GM20431 (cell line): ENCODE results near the gene GABBR2.

ENCODE experiments used
- in situ Hi-C: fragments of 300-500 bp; cut with MseI, MboI; formaldehyde crosslinking; loops from one replicate; pipeline ENCODE4 v1.15.0; 2020; ENCODE audit warnings: low sequenced_read_pairs; ENCODE audit not compliant: unreplicated experiment

GABBR2 gene

GRCh38 chr9:98396656-98397055, 312.1 kb downstream of the GABBR2 start:
- in situ Hi-C loops = no loop called here

DNA sequence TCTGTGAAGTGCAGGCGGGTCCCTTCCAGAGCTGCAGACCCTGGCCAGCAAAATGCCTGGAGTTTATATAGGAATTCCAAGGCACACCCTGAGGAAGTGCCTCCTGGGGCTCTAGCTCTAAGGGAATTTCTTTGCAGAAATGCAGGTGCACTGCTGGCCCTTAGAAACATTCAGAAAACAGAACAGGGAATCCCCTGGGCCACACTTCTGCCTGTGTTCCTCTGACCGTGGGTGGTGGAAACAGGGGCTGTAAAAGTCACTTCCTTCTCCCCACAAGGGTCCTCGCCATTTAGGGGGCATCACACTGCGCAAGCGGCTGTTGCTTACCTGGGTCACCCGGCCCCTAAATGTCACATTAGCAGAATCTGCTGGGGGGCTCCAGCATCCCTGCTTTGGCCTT, 312.5 kb downstream of the GABBR2 start:
- in situ Hi-C loops = no loop called here

DNA sequence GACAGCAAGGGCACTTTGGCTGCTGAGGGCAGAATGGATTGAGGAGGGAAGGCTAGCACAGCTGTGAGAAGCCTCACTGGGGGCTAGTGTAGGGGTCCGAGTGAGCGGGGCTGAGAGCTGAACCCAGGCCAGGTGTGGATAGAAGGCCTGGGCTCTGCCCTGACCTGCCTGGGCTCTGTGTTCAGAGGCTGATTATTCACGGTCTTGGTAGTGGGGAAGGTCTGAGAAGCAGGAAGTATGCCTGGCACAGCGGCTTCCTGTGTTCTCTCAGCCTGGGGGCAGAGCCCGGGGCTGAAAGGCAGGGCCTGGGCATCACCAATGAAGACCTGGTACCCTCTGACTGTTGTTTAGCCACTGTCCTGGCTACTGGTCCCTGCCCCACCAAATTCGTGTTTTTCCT, 316.9 kb downstream of the GABBR2 start:
- in situ Hi-C loops = no loop called here

- in situ Hi-C loops = no loop called here
Measured at GRCh38 chr9:98391406-98391805, 317.3 kb downstream of the GABBR2 start.

DNA sequence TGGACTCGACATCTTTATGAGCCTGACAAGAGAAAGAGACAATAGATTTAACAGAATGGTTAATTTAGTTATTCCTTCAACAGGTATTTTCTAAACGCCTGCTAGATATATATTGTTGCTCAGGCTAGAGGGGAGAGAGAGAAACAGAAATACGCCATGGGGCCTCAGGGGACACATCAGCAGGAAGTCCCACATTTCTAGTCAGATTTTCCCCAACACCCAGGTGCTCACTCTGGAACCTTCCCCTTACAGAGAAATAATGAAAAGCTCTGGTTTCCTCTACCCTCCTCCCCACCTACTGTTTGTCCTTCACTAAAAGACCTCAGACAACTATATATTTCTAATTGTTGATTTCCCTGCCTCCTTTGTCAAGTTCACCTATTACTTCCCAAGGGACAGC, 323.0 kb downstream of the GABBR2 start:
- in situ Hi-C loops = no loop called here

DNA sequence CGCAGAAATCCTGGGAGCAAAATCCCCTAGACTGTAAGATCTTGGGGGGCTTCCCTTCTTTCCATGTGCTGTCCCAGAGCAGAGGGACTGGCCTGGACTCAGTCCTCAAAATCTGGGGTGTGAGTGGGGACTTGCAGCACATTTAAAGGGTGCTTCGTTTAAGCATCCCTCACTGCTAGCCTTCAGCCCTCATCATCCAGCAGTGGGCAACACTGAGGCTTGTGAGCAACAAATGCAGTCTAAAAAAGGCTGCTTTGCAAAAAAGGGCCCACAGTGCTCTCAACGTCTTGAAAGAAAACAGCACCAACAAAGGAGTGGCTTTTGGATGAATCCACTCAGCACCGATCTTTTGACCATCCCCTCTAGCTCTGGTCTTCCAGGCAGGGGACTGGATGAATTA, 325.0 kb downstream of the GABBR2 start:
- in situ Hi-C loops = no loop called here

- in situ Hi-C loops = no loop called here
Measured at GRCh38 chr9:98381311-98382103, 327.2 kb downstream of the GABBR2 start.

GRCh38 chr9:98380065-98380681, 328.6 kb downstream of the GABBR2 start:
- in situ Hi-C loops = no loop called here

DNA sequence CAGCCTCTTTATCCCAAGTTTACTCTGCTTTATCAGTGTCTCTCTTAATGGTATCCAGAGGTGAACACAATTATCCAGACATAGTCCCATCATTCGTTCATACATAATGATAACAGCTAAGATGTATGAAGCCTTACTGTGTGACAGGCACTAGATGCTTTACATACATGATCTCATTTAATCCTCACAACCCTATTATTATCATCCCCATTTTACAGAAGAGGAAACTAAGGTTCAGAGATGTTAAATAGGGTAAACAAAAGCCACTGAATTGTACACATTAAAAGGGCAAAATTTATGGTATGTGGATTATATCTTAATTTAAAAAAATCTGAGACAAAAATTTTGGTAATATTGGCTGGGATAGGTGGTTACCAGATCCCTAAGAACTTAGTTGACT, 329.2 kb downstream of the GABBR2 start:
- in situ Hi-C loops = no loop called here

DNA sequence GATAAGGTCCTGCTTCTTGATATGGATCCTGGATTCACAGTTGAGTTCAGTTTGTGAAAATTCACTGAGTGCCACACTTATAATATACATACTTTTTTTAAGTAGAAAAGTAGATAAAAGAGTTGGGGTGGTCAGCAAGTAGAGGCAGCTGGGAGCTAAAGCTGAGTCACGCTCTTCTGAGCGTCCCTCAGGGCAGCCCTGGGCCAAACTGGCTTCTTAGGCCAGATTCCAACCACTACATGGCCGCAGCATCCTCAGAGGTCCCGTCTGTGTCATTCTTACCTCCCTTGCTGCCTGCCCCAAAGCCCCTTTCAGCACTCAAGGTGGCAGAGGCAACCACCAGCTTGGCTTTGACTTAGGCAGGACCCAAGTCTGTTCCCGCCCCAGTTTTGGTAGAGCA, 329.9 kb downstream of the GABBR2 start:
- in situ Hi-C loops = no loop called here

GRCh38 chr9:98378206-98378780, 330.4 kb downstream of the GABBR2 start:
- in situ Hi-C loops = no loop called here

DNA sequence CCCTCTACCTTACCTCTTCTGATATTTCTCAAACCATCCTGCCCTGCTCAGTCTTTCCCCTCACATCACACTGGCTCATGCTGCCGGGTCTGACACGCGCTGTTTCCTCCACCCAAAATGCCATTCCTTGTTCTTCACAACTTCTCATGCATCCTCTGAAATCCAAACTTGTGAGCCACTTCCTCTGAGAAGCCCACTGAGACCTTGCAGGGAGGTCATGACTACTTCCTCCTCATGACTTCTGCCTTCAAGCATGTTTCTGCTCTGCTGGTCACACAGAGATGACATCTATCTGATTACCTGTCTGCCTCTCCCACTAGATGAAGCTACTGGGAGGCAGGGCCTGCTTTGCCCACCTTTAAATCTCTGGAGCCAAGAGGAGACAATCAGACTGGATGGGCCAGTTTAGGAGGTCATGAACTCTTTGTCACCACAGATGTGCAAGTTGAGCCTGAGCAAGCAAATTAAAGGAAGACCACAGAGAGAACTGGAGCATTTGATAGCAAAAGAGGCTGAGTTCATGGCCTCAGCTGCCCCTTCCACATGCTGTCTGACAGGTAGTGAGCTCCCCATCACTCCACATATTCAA, 333.5 kb downstream of the GABBR2 start:
- in situ Hi-C loops = no loop called here

GRCh38 chr9:98374385-98375051, 334.2 kb downstream of the GABBR2 start:
- in situ Hi-C loops = no loop called here

DNA sequence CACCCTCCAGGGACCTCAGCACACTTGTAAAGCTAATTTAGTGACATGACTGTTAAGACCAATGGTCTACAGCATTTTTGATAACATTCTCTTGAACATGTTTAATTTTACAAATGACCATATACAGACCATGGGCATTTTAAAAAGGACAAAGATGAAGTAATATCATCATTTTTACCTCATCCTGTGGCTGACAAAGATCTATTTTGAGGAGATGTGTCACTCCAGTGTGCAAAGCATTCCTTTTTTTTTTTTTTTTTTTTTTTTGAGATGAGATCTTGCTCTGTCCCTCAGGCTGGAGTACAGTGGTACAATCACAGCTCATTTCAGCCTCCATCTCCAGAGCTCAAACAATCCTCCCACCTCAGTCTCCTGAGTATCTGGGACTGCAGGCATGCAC, 335.1 kb downstream of the GABBR2 start:
- in situ Hi-C loops = no loop called here

DNA sequence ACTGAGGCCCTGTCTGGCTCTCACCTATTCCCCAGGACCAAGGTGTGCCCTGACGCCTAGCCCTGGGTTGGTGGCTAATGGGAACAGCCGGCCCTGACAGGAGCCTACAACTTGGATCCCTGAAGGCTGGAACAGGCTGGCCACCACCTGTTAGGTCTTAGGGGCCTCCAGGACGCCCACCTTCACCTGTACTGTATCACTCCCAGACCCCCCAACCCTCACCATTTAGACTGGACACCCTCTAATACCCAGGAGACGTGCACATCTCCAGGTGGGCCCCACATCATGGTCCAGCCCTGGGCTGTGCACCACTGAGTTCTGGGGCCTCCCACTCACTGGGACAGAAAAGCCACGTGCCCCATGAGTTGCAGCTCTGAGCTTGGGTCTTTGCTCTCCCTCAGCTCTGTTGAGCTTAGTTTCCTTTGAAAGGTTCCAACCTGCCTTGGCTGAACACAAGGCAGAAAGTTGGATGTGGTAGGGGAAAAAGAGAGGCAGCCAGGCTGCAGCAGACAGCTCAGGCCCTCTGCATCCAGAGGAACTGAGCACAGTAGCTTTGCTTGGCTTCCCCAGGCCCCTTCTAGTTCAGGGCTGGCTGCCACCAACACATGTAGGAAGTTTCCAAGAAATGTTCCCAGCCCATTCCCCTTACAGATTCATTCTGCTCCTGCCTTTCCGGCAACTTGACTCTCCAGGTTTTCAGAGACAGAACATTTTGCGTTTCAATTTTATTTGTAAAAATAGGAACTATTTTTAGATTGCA, 336.5 kb downstream of the GABBR2 start:
- in situ Hi-C loops = no loop called here

- in situ Hi-C loops = no loop called here
Measured at GRCh38 chr9:98370976-98371315, 337.8 kb downstream of the GABBR2 start.

DNA sequence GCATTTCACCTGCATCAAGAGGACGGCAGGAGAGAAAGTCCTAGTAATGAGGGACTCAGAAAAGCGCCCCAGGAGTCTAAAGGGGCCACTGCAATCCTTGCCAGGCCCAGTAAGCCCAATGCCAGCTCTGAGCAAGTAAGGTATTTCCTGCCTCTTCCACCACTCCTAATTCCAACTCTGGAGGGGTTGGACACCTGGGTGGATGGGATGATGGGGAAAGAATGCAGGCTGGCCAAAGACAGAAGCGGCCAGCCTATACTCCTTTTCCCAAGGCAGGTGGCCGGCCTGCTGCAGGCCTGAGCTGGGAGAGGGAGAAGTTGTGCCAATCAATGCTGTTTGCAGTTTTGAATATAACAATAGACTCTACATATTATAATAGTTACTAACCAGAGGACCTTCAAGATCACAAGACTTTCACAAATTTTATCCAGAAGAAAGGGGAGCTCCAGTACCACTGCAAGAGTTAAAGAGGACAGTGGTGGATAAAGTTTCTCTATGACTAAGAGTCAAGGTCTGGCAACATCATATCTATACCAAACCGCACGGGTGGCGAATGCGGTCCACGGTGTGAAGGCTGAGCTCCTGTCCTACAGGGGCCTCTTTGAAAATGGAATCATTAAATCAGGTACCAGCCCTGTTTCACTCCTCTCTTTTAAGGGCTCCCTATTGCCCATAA, 338.3 kb downstream of the GABBR2 start:
- in situ Hi-C loops = no loop called here

- in situ Hi-C loops = no loop called here
Measured at GRCh38 chr9:98369896-98370295, 338.8 kb downstream of the GABBR2 start.

DNA sequence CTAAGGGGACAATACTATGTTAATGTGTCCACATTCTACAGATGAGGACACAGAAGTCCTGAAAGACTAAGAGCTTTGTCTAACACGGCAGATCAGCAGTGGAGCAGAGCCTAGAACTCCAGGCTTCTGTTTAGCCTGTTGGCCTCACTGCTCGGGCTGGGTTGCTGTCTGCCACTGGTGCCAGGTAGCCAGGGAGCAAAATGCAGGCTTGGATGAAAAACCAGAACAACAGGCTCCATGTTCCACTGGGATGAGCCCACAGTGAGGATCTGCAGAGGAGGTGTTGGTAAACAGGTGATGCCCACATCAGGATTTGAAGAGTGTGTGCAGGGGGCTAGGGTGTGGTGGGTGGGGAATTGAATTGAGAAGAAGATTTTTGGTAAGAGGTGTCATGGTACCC, 339.3 kb downstream of the GABBR2 start:
- in situ Hi-C loops = no loop called here

DNA sequence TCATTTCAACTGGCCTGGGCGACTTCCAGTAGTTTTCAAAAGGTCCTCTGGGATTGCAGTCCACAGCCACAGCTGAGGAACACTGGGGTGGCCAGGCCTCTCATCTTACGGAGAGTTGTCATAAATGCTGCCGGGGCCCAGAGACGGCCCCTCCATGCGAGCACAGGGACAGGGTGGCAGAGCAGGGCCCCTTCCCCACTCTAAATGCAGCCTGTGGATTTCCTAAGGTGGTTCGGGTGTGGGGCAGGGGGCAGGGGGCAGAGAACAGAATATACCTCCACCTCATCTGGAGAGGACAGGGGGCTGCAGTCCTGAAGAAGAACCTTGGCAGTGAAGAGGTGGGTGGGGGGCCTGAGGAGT, 339.7 kb downstream of the GABBR2 start:
- in situ Hi-C loops = no loop called here
